ENCODE measurements around the gene SUOX.

- no peak for TF ChIP-seq POLR2A (IDR thresholded peaks at IDR 0.05)
- TF ChIP-seq CTCF (IDR thresholded peaks at IDR 0.05), result no peak
Observed at GRCh38 chr12:55970775-55971174, 26.3 kb upstream of the SUOX start.

All from vagina (tissue), 2 donors.